OCI-LY1 (cell line): ENCODE measurements around the gene IVNS1ABP.

Experiments
- H2AFZ ChIP-seq: fragments of 200-600 bp; sonication (generic), shearing (Covaris generic); 2 replicates; pipeline ENCODE4 v1.6.0; 2014; ENCODE audit warnings: antibody characterized with exemption, mild to moderate bottlenecking, low read length
- H3F3A ChIP-seq: fragments of 200-600 bp; sonication (generic), shearing (Covaris generic); 2 replicates; pipeline ENCODE4 v1.6.0; 2014; ENCODE audit warnings: mild to moderate bottlenecking, antibody characterized with exemption, low read length, moderate library complexity; ENCODE audit not compliant: insufficient read depth
- H3K27ac ChIP-seq: fragments of 200-600 bp; sonication (generic); 2 replicates; pipeline ENCODE4 v1.5.1; 2014; ENCODE audit warnings: low read length, mixed run types, mild to moderate bottlenecking, low read depth; ENCODE audit not compliant: poor library complexity, severe bottlenecking
- H3K27me3 ChIP-seq: fragments of 200-600 bp; sonication (generic); 2 replicates; pipeline ENCODE4 v1.6.0; 2014; ENCODE audit warnings: antibody characterized with exemption, mild to moderate bottlenecking, low read length, moderate library complexity; ENCODE audit not compliant: insufficient read depth
- H3K36me3 ChIP-seq: fragments of 200-600 bp; sonication (generic); 2 replicates; pipeline ENCODE4 v1.6.1; 2014; ENCODE audit warnings: mild to moderate bottlenecking, antibody characterized with exemption, low read length, moderate library complexity, mixed read lengths; ENCODE audit not compliant: insufficient read depth
- H3K4me1 ChIP-seq: fragments of 200-600 bp; sonication (generic); 2 replicates; pipeline ENCODE4 v1.5.1; 2014; ENCODE audit warnings: mild to moderate bottlenecking, low read length, moderate library complexity; ENCODE audit not compliant: insufficient read depth, severe bottlenecking
- H3K4me2 ChIP-seq: fragments of 200-600 bp; sonication (generic), shearing (Covaris generic); 2 replicates; pipeline ENCODE4 v1.6.1; 2014; ENCODE audit warnings: low read length
- H3K4me3 ChIP-seq: fragments of 200-600 bp; sonication (generic); 2 replicates; pipeline ENCODE4 v1.5.1; 2014; ENCODE audit warnings: low read length, low read depth, mild to moderate bottlenecking, mixed read lengths; ENCODE audit not compliant: poor library complexity, severe bottlenecking
- H3K79me2 ChIP-seq: fragments of 200-600 bp; shearing (Covaris generic); 2 replicates; pipeline ENCODE4 v1.6.1; 2016; ENCODE audit warnings: mixed run types, low read length, mixed read lengths; ENCODE audit not compliant: insufficient read depth
- H3K9ac ChIP-seq: fragments of 200-600 bp; sonication (generic), shearing (Covaris generic); 2 replicates; pipeline ENCODE4 v1.6.1; 2014; ENCODE audit warnings: mild to moderate bottlenecking, low read length, mixed read lengths
- H3K9me2 ChIP-seq: fragments of 200-600 bp; sonication (generic), shearing (Covaris generic); 2 replicates; pipeline ENCODE4 v1.6.1; 2014; ENCODE audit warnings: low read depth, mild to moderate bottlenecking, low read length, mixed read lengths
- H3K9me3 ChIP-seq: fragments of 200-600 bp; shearing (Covaris generic); 2 replicates; pipeline ENCODE4 v1.6.1; 2014; ENCODE audit warnings: low read length, mixed read lengths
- H4K20me1 ChIP-seq: fragments of 200-600 bp; sonication (generic), shearing (Covaris generic); 2 replicates; pipeline ENCODE4 v1.6.0; 2016; ENCODE audit warnings: mild to moderate bottlenecking, low read length; ENCODE audit not compliant: insufficient read depth
- CTCF ChIP-seq: fragments of 200-600 bp; sonication (generic), shearing (Covaris generic); IDR thresholded peaks from 2 replicates; pipeline ENCODE4 v1.5.1; 2017; ENCODE audit warnings: mild to moderate bottlenecking, antibody characterized with exemption, low read length, moderate library complexity, mixed read lengths
- EZH2 ChIP-seq: fragments of 200-600 bp; sonication (generic), shearing (Covaris generic); IDR thresholded peaks from 2 replicates; pipeline ENCODE4 v1.8.0; 2017; ENCODE audit warnings: borderline replicate concordance, mixed run types, mild to moderate bottlenecking, antibody characterized with exemption, low read length, moderate library complexity, mixed read lengths

Gene IVNS1ABP

GRCh38 chr1:185292237-185292636, 24.8 kb downstream of the IVNS1ABP start:
- H3K79me2 ChIP-seq = no peaks in the 10 kb centered on the region
- H3K9me3 ChIP-seq = no peaks in the 10 kb centered on the region
- H3K4me2 ChIP-seq = no peak overlapping the region
- peaks cover 30% of the 10 kb centered on the region; the same call in 1 of the 2 replicates for H3K36me3 ChIP-seq
- H3K9me2 ChIP-seq = no peaks in the 10 kb centered on the region
- no peaks in the 10 kb centered on the region for H3K4me1 ChIP-seq
- H4K20me1 ChIP-seq = no peaks in the 10 kb centered on the region
- no peak overlapping the region for H3K9ac ChIP-seq
- H3K27me3 ChIP-seq = no peaks in the 10 kb centered on the region
- no peak overlapping the region for H3K4me3 ChIP-seq
- H2AFZ ChIP-seq = no peak overlapping the region
- TF ChIP-seq EZH2 (no peak), CTCF (no peak)
- no peak overlapping the region for H3K27ac ChIP-seq
- no peaks in the 10 kb centered on the region; the same call in 1 of the 2 replicates for H3F3A ChIP-seq

GRCh38 chr1:185291652-185292051, 25.4 kb downstream of the IVNS1ABP start:
- H3K36me3 ChIP-seq = peaks cover 24% of the 10 kb centered on the region; the same call in 1 of the 2 replicates
- no peaks in the 10 kb centered on the region for H4K20me1 ChIP-seq
- no peak overlapping the region for H3K4me2 ChIP-seq
- H2AFZ ChIP-seq = no peak overlapping the region
- no peaks in the 10 kb centered on the region; the same call in 1 of the 2 replicates for H3F3A ChIP-seq
- no peaks in the 10 kb centered on the region for H3K9me2 ChIP-seq
- H3K4me1 ChIP-seq = no peaks in the 10 kb centered on the region
- H3K9ac ChIP-seq = no peak overlapping the region
- H3K4me3 ChIP-seq = no peak overlapping the region
- no peaks in the 10 kb centered on the region for H3K27me3 ChIP-seq
- TF ChIP-seq EZH2 (no peak), CTCF (no peak)
- no peaks in the 10 kb centered on the region for H3K79me2 ChIP-seq
- H3K9me3 ChIP-seq = no peaks in the 10 kb centered on the region
- H3K27ac ChIP-seq = no peak overlapping the region

- H3K27me3 ChIP-seq = no peaks in the 10 kb centered on the region
- H3K36me3 ChIP-seq = peaks cover 19% of the 10 kb centered on the region; the same call in 1 of the 2 replicates
- no peak overlapping the region for H3K27ac ChIP-seq
- H3K9ac ChIP-seq = no peak overlapping the region
- H3K4me1 ChIP-seq = no peaks in the 10 kb centered on the region
- no peak overlapping the region for H2AFZ ChIP-seq
- H3K9me2 ChIP-seq = no peaks in the 10 kb centered on the region
- H3K4me2 ChIP-seq = no peak overlapping the region
- TF ChIP-seq EZH2 (no peak), CTCF (no peak)
- no peaks in the 10 kb centered on the region for H3K9me3 ChIP-seq
- H3K79me2 ChIP-seq = no peaks in the 10 kb centered on the region
- H3K4me3 ChIP-seq = no peak overlapping the region
- H3F3A ChIP-seq = no peaks in the 10 kb centered on the region; the same call in 1 of the 2 replicates
- no peaks in the 10 kb centered on the region for H4K20me1 ChIP-seq
These were observed 25.9 kb downstream of the IVNS1ABP start for GRCh38 chr1:185291159-185291558.
